Measurements from ENCODE around the gene POLR2E. TPM values are rescaled to one million over a fixed set of nuclear protein-coding genes. Genes with fewer than 3 reads are reported as not detected.
A peak's percentile ranks its signal among the peaks of the same experiment; 100 is the strongest.

POLR2E gene
- total RNA-seq, 1 donor = 91.2 TPM

DNA sequence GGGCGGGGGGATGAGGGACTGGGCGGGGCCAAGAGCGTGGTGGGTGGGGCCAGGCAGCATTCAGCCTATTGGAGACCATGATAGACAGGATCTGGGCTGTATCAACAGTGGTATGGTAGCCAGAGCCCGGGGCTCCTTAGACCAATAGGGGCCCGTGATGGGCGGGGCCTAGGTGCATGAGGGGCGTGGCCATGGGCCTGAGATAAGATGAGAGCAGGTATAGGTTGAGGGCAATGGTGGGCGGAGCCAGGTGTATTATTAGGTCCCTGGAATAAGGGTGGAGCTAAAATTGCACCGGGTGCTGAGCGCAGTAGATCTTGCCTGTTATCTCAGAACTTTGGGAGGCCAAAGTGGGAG lies 50.0 kb downstream of the POLR2E start:
- TF ChIP-seq, protein P1, sequence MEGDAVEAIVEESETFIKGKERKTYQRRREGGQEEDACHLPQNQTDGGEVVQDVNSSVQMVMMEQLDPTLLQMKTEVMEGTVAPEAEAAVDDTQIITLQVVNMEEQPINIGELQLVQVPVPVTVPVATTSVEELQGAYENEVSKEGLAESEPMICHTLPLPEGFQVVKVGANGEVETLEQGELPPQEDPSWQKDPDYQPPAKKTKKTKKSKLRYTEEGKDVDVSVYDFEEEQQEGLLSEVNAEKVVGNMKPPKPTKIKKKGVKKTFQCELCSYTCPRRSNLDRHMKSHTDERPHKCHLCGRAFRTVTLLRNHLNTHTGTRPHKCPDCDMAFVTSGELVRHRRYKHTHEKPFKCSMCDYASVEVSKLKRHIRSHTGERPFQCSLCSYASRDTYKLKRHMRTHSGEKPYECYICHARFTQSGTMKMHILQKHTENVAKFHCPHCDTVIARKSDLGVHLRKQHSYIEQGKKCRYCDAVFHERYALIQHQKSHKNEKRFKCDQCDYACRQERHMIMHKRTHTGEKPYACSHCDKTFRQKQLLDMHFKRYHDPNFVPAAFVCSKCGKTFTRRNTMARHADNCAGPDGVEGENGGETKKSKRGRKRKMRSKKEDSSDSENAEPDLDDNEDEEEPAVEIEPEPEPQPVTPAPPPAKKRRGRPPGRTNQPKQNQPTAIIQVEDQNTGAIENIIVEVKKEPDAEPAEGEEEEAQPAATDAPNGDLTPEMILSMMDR (IDR thresholded peaks at IDR 0.05; ENCODE audit: insufficient read depth, low read length) = no peak
- DNase-seq (ENCODE audit: low read depth) = no peak

DNA sequence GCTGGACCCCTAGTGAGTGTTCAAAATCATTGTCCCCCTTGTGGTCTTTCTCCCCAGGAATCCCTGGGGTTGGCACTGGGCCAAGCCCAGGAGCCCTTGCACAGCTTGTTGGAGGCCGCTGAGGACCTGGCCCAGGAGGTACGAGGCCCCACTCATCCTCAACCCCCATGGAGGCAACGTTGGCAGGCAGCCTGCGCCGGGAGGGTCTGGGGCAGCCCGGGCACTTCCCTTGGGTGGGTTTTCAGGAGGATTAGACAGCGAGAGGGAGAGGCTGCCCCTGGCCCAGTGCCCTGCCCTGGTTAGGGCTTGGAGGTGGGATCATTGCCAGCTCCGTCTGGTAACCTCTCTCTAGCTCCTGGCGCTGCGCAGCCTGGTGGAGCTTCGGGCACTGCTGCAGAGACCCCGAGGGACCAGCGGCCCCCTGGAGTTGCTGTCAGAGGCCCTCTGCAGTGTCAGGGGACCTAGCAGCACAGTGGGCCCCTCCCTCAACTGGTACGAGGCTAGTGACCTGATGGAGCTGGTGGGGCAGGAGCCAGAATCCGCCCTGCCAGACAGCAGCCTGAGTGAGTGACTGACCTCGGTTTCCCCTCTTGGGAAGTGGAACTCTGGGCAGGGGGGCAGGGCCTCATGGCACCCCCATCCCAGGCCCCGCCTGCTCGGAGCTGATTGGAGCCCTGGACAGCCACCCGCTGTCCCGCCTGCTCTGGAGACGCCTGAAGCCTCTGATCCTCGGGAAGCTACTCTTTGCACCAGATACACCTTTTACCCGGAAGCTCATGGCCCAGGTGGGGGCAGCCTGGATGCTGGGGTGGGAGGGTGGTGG lies 52.3 kb downstream of the POLR2E start:
- no peak for DNase-seq (ENCODE audit: low read depth)
- no peak overlapping the region for H3K4me3 ChIP-seq (ENCODE audit: low read depth, low read length)

More for the DNA sequence above, 50.0 kb downstream of the POLR2E start:
- H3K4me3 ChIP-seq (ENCODE audit: low read depth, low read length) = no peak overlapping the region

DNA sequence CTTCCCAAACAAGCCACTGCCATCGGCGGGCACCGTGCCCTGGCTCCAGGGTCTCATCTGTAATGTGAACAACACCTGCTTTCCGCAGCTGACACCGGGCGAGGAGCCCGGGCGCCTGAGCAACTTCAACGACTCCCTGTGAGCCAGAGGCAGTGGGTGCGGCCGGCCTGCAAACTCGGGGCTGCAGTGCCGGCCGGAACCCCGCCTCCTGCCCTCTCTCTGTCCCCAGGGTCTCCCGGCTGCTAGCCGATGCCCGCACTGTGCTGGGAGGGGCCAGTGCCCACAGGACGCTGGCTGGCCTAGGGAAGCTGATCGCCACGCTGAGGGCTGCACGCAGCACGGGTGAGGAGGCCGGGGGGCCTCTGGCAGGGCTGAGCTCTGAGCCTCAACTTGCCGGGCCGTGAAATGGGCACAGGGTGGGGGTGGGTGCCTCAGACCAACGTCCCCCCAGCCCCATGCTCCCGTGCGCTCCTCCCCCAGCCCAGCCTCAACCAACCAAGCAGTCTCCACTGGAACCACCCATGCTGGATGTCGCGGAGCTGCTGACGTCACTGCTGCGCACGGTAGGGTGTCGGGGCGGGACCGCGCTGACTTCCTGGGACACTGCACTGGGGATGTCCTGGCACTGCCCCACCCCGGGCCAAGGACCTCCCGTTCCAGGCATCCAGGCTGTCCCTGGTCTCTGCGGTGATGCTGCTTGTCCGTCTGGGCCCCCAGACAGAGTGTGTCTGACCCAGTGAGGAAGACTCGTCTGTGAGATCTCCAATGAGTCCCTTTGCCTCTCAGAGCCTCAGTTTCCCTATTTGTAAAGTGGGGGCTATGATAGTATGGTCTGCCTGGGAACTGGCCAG lies 53.1 kb downstream of the POLR2E start:
- no peak overlapping the region for H3K4me3 ChIP-seq (ENCODE audit: low read depth, low read length)
- TF ChIP-seq, protein P1 (IDR thresholded peaks at IDR 0.05; ENCODE audit: insufficient read depth, low read length) = no peak
- DNase-seq (ENCODE audit: low read depth) = no peak

More for the DNA sequence above, 52.3 kb downstream of the POLR2E start:
- TF ChIP-seq, protein P1 (IDR thresholded peaks at IDR 0.05; ENCODE audit: insufficient read depth, low read length) = no peak

DNA sequence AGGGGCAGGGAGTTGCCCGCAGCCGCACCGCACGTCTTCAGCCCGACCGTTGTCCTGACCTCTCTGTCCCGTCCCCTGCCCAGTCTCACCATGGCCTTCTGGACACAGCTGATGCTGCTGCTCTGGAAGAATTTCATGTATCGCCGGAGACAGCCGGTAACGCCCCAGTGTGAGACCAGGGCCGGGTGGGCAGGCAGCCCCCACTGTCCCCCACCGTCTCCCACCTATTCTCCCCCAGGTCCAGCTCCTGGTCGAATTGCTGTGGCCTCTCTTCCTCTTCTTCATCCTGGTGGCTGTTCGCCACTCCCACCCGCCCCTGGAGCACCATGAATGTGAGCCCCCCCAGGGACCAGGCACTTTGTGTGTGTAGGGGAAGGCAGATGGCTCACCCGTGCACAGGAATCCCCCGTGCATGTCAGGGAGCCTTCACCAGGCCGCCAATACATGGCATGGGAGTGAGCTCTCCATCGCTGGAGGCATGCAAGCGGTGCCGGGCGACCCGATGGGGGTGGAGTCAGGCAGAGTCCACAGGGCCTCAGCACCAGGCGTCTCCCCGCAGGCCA lies 53.8 kb downstream of the POLR2E start:
- TF ChIP-seq, protein P1 (IDR thresholded peaks at IDR 0.05; ENCODE audit: insufficient read depth, low read length) = no peak

DNA sequence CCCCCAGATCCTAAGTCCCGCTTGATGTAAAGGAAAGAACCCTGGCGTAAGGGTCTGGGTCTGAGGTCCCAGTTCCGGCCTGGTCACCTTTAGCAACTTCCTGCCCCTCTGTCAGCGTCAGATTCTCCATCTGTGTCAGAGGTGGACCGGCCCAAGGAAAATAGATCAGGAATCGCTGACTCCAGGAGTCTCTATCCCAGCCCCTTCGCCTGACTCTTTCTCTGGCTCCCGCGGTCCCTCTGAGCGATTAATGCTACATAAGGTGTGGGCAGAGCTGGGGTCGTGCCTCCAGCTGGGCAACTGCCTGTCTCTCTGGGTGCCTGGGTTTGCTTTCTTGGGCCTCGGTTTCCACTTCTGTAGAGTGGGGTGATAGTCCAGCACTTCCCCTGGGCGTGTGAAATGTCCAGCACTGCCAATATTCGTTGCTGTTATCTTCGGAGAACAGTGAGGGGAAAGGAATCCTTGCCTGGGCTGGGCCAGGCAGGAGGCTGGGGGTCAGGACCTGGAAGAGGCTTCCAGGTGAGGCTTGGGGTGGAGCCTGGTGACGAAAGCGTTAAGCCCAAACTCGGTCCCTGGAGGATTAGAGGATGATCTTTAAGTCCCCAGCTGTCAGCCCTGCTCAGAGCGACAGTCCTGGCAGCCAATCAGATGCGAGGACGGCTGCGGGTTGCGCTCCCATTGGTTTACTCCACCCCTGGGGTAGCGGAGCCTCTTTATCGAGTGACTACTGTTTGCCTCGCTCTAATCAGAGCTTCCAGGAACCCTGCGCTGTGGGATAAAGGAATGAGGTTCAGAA lies 54.5 kb downstream of the POLR2E start:
- H3K4me3 ChIP-seq (ENCODE audit: low read depth, low read length) = peak overlapping the region; percentile 77
- peak; percentile 93 for DNase-seq (ENCODE audit: low read depth)
- TF ChIP-seq, protein P1 (IDR thresholded peaks at IDR 0.05; ENCODE audit: insufficient read depth, low read length) = peak; percentile 1

More for the DNA sequence above, 53.8 kb downstream of the POLR2E start:
- no peak for DNase-seq (ENCODE audit: low read depth)
- H3K4me3 ChIP-seq (ENCODE audit: low read depth, low read length) = peak overlapping the region; percentile 60
